A673 (cell line): Measurements from ENCODE around the gene NRTN.

Source experiments
- CTCF ChIP-seq: fragments of 300-800, 200-600 bp; sonication (generic); conservative IDR thresholded peaks from 2 replicates; pipeline ENCODE4 v1.5.1; 2017; ENCODE audit warnings: low read depth, mild to moderate bottlenecking, antibody characterized with exemption, low read length, moderate library complexity, mixed read lengths
- EZH2 ChIP-seq: fragments of 200-600 bp; sonication (generic); IDR thresholded peaks from 2 replicates; pipeline ENCODE4 v1.6.1; 2017; ENCODE audit warnings: borderline replicate concordance, low read depth, mild to moderate bottlenecking, mixed read lengths, antibody characterized with exemption, low read length; ENCODE audit not compliant: poor library complexity, severe bottlenecking

GRCh38 chr19:5762608-5763217 lies 42.2 kb upstream of the NRTN start:
- TF ChIP-seq CTCF (no peak), EZH2 (no peak)
